ENCODE data around the gene PTPRE. TPM values are rescaled to one million over a fixed set of nuclear protein-coding genes. Genes with fewer than 3 reads are reported as not detected.

PTPRE gene
- total RNA-seq, 1 experiment from 2014 or later: 3.1 TPM

DNA sequence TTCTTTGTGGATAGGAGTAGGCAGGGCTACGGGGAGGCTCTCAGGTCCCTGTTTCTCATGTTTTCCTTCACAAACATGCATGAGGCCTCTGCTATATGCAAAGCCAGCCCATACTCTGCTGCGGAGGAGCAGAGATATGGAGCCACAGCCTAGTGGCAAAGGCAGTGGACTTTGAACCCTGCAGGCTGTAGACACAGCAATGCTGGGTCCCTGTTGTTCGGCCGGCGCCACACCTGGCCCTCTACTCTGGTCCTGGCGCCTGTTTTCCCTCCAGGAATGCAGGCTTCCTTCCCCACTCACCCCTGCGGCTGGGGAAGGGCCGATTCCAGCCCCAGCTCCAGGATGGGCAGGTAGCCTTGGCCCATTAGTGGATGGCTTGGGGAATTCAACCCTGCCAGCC, 25.6 kb upstream of the PTPRE start:
- no peak for ATAC-seq

DNA sequence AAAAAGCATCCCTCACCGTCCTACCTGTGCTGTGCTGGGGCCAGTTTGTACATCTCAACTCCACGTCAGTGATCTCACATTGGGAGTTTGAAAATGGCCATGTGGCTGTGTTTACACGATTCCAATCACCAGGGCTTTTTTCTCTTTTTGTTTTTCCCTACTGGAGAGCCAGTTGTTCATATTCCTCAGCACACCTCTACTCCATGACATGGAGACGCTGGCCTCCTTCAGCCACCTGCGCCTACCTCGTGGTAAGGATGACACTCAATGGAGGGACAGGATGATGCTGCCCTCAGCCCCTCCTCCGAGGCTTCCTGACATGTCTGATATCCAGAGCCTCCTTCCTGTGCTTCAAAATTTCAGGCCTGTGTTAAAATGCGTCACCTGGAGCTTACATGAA, 24.5 kb upstream of the PTPRE start:
- no peak for ATAC-seq
- H3K4me1 Mint-ChIP-seq: peaks cover 5% of the 10 kb centered on the region; the same call in 1 of the 2 replicates
- POLR2A ChIA-PET: no interaction called here

More for the DNA sequence above, 25.6 kb upstream of the PTPRE start:
- POLR2A ChIA-PET: no interaction called here
- no peaks in the 10 kb centered on the region for H3K27me3 Mint-ChIP-seq (ENCODE audit: low read depth)
- no peak for TF ChIP-seq NFE2L1 (CRISPR knock-in tag; IDR thresholded peaks at IDR 0.05)
- no peak for TF ChIP-seq TCF7 (CRISPR knock-in tag; IDR thresholded peaks at IDR 0.05; ENCODE audit: low read depth)
- TF ChIP-seq ETV6 (CRISPR knock-in tag; IDR thresholded peaks at IDR 0.05): no peak
- no peak for TF ChIP-seq MYBL2 (CRISPR knock-in tag; IDR thresholded peaks at IDR 0.05)
- no peak for TF ChIP-seq SOX15 (CRISPR knock-in tag; IDR thresholded peaks at IDR 0.05)
- TF ChIP-seq, protein P1, sequence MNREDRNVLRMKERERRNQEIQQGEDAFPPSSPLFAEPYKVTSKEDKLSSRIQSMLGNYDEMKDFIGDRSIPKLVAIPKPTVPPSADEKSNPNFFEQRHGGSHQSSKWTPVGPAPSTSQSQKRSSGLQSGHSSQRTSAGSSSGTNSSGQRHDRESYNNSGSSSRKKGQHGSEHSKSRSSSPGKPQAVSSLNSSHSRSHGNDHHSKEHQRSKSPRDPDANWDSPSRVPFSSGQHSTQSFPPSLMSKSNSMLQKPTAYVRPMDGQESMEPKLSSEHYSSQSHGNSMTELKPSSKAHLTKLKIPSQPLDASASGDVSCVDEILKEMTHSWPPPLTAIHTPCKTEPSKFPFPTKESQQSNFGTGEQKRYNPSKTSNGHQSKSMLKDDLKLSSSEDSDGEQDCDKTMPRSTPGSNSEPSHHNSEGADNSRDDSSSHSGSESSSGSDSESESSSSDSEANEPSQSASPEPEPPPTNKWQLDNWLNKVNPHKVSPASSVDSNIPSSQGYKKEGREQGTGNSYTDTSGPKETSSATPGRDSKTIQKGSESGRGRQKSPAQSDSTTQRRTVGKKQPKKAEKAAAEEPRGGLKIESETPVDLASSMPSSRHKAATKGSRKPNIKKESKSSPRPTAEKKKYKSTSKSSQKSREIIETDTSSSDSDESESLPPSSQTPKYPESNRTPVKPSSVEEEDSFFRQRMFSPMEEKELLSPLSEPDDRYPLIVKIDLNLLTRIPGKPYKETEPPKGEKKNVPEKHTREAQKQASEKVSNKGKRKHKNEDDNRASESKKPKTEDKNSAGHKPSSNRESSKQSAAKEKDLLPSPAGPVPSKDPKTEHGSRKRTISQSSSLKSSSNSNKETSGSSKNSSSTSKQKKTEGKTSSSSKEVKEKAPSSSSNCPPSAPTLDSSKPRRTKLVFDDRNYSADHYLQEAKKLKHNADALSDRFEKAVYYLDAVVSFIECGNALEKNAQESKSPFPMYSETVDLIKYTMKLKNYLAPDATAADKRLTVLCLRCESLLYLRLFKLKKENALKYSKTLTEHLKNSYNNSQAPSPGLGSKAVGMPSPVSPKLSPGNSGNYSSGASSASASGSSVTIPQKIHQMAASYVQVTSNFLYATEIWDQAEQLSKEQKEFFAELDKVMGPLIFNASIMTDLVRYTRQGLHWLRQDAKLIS (CRISPR knock-in tag; IDR thresholded peaks at IDR 0.05; ENCODE audit: borderline replicate concordance): no peak
- no peak for TF ChIP-seq RORB (CRISPR knock-in tag; IDR thresholded peaks at IDR 0.05)
- TF ChIP-seq, protein P2, sequence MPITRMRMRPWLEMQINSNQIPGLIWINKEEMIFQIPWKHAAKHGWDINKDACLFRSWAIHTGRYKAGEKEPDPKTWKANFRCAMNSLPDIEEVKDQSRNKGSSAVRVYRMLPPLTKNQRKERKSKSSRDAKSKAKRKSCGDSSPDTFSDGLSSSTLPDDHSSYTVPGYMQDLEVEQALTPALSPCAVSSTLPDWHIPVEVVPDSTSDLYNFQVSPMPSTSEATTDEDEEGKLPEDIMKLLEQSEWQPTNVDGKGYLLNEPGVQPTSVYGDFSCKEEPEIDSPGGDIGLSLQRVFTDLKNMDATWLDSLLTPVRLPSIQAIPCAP (CRISPR knock-in tag; IDR thresholded peaks at IDR 0.05): no peak
- DNase-seq (ENCODE audit: low spot score): no peak
- H3K9me3 Mint-ChIP-seq: no peaks in the 10 kb centered on the region
- no peak overlapping the region for H3K27ac Mint-ChIP-seq
- no peaks in the 10 kb centered on the region for H3K36me3 Mint-ChIP-seq
- CTCF ChIA-PET: no interaction called here
- H3K4me1 Mint-ChIP-seq: 0 out of 2 replicates have a peak, but pooled peaks cover 4% of the 10 kb centered on the region
- H3K4me3 Mint-ChIP-seq: no peak overlapping the region

DNA sequence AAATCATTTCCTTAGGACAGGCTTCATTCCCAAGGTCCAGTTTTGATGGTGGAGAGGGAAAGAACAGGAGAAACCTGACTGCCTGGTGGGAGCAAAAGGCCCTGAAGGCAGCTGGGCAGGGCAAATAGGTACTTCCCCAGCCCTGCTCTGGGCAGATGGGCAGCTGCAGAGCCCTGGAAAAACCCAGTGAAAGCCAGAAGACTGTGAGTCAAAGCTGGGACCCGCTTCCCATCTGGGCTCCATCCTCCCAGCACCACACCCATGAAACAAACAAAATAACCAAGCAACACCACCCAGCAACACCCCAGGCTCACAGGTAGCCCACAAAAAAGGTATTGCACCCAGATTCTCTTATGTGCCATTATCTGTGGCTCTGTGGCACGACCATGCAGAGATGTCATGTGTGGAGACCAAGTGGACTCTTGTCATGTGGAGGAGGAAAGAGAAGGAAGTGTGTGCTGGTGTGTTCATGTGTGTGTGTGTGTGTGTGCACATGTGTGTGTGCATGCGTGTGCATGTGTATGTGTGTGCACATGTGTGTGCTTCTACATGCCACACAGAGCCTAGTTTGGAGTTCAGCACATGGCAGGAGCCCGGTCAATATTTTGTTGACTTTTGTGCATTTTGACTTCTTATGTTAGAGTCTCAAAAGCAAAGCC, 24.0 kb upstream of the PTPRE start:
- POLR2A ChIA-PET: no interaction called here
- CTCF ChIA-PET: interaction anchor here (1.2 kb wide), 1 partner anchor 186 kb away, joined by 3 read pairs; no protein-coding TSS in a partner anchor
- TF ChIP-seq ATF1 (CRISPR knock-in tag; IDR thresholded peaks at IDR 0.05) (no peak), MYBL2 (CRISPR knock-in tag; IDR thresholded peaks at IDR 0.05) (no peak)
- TF ChIP-seq, protein P3, sequence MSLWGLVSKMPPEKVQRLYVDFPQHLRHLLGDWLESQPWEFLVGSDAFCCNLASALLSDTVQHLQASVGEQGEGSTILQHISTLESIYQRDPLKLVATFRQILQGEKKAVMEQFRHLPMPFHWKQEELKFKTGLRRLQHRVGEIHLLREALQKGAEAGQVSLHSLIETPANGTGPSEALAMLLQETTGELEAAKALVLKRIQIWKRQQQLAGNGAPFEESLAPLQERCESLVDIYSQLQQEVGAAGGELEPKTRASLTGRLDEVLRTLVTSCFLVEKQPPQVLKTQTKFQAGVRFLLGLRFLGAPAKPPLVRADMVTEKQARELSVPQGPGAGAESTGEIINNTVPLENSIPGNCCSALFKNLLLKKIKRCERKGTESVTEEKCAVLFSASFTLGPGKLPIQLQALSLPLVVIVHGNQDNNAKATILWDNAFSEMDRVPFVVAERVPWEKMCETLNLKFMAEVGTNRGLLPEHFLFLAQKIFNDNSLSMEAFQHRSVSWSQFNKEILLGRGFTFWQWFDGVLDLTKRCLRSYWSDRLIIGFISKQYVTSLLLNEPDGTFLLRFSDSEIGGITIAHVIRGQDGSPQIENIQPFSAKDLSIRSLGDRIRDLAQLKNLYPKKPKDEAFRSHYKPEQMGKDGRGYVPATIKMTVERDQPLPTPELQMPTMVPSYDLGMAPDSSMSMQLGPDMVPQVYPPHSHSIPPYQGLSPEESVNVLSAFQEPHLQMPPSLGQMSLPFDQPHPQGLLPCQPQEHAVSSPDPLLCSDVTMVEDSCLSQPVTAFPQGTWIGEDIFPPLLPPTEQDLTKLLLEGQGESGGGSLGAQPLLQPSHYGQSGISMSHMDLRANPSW (CRISPR knock-in tag; conservative IDR thresholded peaks at IDR 0.05; ENCODE audit: low read depth): no peak
- TF ChIP-seq, protein P4, sequence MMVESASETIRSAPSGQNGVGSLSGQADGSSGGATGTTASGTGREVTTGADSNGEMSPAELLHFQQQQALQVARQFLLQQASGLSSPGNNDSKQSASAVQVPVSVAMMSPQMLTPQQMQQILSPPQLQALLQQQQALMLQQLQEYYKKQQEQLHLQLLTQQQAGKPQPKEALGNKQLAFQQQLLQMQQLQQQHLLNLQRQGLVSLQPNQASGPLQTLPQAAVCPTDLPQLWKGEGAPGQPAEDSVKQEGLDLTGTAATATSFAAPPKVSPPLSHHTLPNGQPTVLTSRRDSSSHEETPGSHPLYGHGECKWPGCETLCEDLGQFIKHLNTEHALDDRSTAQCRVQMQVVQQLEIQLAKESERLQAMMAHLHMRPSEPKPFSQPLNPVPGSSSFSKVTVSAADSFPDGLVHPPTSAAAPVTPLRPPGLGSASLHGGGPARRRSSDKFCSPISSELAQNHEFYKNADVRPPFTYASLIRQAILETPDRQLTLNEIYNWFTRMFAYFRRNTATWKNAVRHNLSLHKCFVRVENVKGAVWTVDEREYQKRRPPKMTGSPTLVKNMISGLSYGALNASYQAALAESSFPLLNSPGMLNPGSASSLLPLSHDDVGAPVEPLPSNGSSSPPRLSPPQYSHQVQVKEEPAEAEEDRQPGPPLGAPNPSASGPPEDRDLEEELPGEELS (CRISPR knock-in tag; IDR thresholded peaks at IDR 0.05): no peak
- TF ChIP-seq, protein P5, sequence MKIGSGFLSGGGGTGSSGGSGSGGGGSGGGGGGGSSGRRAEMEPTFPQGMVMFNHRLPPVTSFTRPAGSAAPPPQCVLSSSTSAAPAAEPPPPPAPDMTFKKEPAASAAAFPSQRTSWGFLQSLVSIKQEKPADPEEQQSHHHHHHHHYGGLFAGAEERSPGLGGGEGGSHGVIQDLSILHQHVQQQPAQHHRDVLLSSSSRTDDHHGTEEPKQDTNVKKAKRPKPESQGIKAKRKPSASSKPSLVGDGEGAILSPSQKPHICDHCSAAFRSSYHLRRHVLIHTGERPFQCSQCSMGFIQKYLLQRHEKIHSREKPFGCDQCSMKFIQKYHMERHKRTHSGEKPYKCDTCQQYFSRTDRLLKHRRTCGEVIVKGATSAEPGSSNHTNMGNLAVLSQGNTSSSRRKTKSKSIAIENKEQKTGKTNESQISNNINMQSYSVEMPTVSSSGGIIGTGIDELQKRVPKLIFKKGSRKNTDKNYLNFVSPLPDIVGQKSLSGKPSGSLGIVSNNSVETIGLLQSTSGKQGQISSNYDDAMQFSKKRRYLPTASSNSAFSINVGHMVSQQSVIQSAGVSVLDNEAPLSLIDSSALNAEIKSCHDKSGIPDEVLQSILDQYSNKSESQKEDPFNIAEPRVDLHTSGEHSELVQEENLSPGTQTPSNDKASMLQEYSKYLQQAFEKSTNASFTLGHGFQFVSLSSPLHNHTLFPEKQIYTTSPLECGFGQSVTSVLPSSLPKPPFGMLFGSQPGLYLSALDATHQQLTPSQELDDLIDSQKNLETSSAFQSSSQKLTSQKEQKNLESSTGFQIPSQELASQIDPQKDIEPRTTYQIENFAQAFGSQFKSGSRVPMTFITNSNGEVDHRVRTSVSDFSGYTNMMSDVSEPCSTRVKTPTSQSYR (CRISPR knock-in tag; IDR thresholded peaks at IDR 0.05): no peak
- no peaks in the 10 kb centered on the region for H3K27me3 Mint-ChIP-seq (ENCODE audit: low read depth)
- DNase-seq (ENCODE audit: low spot score) (no peak), ATAC-seq (no peak)
- no peaks in the 10 kb centered on the region for H3K36me3 Mint-ChIP-seq
- peaks cover 8% of the 10 kb centered on the region; the same call in 1 of the 2 replicates for H3K4me1 Mint-ChIP-seq
- H3K4me3 Mint-ChIP-seq: no peak overlapping the region
- H3K27ac Mint-ChIP-seq: no peak overlapping the region
- no peaks in the 10 kb centered on the region for H3K9me3 Mint-ChIP-seq

More for the DNA sequence above, 24.5 kb upstream of the PTPRE start:
- no peak for DNase-seq (ENCODE audit: low spot score)
- H3K27ac Mint-ChIP-seq: no peak overlapping the region
- no peak overlapping the region for H3K4me3 Mint-ChIP-seq
- TF ChIP-seq RORB (CRISPR knock-in tag; IDR thresholded peaks at IDR 0.05): no peak
- H3K9me3 Mint-ChIP-seq: no peaks in the 10 kb centered on the region
- H3K36me3 Mint-ChIP-seq: no peaks in the 10 kb centered on the region
- CTCF ChIA-PET: no interaction called here
- no peaks in the 10 kb centered on the region for H3K27me3 Mint-ChIP-seq (ENCODE audit: low read depth)
